Activated CD4-positive, alpha-beta T cell treated with anti-CD3 and anti-CD28 coated beads for 4 hours (primary cell): ENCODE data around the gene WDR48.
"Not testable (repeated sequence)": the region's sequence is repeated elsewhere in the genome, so short reads cannot be mapped to it uniquely, and the experiment has no call there.

ENCODE experiments used
- DNase-seq, 2 donors: peaks; one replicate each; pipeline ENCODE4 v3.0.0-alpha.2; 2020

Gene WDR48

GRCh38 chr3:39051649-39052561 is at the start of gene WDR48, which contains the start of gene SCN11A:
Gene WDR48 (plus strand): TSS chr3:39052016. CDS start chr3:39052026, 10 bp downstream.
Gene SCN11A (minus strand): TSS chr3:39051944. CDS start chr3:38950362, 101,582 bp downstream.
- DNase-seq, result peak; percentile 91

DNA sequence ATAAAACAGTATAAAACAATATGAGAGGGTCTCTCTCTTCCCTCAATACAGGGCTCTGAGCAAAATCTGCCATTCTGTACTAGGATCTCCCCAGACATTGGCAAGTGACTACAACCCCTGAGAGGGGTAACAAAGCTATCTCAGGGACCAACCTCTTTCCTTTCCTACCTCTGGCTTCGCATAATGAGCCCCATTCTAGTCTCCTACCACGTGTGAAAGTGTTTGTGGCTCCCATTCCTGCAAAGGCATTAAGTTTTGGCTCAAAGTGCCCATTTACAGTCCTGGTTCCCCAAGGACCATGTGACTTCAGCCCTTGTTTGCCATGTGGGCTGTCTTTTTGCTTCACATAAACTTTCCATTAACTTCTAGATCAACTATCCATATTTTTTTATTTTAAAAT is 46.5 kb upstream of the WDR48 start:
- no peak for DNase-seq

DNA sequence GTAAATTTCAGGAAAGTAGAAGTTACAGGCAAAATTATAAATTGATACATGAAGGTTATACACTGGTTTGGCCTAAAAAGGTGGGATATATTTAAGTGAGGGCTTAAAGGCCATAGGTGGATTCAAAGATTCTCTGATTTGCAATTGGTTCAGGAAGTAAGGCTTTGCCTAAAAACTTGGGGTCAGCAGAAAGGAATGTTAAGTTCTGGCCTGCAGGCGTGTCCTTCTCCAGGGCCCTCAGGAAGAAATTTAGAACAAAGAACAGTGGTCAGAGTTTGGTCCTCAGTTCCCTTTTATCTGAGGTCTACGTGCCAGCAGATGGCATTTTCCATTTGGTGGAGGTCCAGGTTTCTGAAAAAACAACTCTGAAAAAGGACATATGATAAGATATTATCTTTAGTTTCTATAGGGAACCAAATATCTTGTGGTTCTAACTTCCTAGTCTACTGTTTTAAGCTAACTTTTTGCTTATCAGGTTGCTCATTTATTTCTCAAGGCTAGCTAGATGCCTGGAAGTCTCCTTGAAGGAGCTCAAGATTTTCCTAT is 40.6 kb upstream of the WDR48 start:
- DNase-seq, result no peak

DNA sequence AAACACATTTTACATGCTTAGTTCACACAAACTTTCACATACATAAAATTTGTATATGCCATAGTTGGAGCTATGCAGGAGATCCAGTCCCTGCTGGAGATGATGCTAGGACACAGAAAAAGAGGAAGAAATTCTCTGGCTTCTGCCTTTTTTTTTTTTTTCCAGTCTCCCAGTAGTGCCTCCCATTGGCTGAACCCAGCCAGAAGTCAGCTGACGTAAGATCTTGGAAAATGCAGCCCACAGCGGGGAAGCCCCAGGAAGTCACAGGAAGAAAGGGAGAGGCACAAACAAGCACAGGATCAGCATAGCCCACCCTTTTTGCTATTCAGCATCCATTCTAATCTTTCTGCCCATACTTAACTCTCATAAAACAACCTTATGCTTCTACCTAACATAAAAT is 38.5 kb upstream of the WDR48 start:
- no peak for DNase-seq

DNA sequence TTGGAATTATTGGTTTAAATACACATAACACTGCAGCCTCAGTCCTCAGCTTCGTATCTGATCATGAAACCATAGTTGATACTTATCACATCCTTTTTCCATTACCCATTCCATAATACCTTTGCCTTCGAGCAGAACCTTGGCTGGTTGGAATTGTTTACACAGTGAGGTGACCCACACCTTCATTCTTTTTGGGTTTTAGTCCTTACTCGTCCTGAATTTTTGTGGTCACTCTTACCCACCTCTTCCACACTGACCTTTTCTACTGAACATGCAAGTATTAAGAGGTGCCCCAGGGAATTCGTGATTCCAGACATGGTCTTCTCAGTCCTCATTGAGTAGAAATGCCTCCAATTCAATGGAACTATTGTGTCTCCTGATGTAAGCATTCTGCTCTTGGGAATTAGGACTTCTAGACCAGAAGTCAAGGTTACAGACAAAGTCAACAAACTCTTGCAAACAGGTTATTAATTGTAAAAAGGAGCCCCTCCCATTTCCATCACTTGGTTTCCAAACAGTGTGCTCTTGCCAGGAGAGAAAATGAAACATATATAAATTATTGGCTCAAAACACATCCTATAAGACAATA is 37.8 kb upstream of the WDR48 start:
- no peak for DNase-seq

GRCh38 chr3:39015418-39015817 is 36.4 kb upstream of the WDR48 start:
- DNase-seq, result no peak

DNA sequence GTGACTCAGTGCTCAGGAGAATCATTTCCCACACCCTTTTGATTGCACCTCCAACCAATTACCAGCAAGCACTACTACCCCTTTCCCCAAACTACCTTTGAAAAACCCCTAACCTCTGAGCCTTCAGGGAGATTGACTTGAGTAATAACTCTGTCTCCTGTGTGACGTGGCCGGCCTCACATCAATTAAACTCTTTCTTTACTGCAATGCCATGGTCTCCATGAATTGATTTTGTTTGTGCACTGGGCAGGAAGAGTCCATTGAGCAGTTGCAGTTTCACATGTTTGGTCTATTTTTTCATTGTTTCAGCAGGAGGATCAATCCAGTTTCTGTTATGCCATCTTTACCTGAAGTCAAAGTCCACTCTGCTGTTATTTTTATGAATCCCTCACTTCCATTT is 32.5 kb upstream of the WDR48 start:
- DNase-seq, result no peak

DNA sequence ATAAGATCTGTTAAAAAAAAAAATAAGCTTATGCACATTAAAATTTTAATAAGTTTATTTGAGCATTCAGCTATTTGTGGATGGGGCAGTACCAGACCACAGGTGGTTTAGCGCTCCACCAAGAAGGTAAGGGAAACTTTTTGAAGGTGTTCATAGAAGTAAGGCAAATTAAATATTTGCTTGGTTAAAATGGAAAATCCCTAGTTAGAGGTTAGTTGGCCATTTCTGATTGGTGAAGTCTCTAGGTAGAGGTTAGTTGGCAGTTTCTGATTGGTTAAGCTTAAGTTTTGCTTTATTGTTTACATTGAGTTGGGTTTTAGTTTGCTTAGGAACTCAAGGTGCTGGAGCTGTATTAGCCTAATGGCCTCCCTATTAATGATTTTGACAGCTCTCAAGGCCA is 30.8 kb upstream of the WDR48 start:
- DNase-seq, result no peak

DNA sequence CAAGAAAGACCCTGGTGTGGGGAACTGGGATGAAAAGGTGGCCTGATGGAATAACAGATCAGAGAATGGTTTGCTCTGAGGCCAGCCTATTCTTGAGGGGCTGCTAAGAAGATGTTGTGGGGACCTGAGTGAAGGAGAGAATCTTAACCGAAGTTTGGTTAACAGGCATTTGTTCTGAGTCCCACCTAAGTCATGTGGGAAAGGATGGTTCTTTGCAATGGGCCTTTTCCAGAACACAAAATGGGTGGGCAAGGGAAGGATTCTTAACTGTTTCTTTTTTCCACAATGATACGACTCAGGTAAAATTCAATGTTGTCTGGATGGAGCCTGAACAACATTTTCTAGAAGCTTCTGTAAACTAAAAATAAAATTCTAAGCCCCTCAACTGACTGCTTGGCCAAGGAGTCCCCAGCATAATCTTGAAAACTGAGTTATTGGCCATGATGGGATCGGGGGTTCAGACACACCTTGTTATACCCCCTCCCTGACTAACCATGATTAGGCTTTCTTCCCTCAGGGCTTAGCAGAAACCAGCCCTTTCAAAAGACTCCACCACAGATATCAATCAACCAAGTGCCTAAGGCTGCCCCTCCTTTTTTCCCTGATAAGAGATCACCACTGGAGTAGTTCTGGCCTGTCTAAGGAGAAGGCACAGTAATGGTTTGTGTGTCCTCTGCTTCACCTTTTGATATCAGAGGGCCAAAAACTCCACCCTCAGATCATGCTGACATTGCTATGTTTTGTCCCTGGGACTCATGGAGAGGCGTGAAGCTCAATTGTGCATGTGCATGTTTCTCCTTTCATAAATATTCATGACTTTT is 30.1 kb upstream of the WDR48 start:
- DNase-seq, result no peak

DNA sequence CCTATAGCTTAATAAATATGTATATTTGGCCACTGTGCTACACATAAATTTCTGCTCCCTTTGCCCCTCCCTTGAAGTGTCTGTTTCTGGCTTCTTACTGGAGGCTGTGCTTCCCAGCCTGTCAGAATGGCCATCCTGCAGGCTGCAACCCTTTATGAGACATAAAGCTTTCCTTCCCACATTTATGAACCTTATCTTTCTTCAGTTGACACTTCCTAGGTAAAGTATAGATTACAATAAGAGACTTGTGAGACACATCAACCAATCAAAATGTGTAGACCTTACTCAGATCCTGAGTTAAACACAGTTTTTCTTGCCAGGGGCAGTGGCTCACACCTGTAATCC is 29.6 kb upstream of the WDR48 start:
- no peak for DNase-seq

- DNase-seq, result no peak
Measured at GRCh38 chr3:39024497-39024896, 27.3 kb upstream of the WDR48 start.

DNA sequence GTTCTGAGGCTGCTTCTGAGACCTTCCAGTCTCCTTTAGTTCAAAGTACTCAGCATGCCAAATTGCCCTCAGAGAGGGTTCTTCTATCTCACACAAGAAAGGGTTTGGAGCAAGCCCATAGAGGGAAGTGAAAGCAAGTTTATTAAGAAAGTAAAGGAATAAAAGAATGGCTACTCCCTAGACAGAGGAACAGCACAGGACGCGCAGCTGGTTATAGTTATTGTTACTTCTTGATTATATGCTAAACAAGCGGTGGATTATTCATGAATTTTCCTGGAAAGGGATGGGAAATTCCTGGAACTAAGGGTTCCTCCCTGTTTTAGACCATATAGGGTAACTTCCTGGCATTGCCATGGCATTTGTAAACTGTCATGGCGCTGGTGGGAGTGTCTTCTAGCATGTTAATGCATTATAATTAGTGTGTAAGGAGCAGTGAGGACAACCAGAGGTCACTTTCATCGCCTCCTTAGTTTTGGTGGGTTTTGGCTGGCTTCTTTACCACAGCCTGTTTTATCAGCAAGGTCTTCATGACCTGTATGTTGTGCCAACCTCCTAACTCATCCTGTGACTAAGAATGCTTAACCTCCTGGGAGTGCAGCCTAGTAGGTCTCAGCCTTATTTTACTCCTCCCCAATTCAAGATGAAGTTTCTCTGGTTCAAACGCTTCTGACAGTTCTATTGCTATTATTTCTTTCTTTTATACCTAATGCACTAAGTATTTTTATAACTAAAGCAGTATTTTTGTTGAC is 26.4 kb upstream of the WDR48 start:
- DNase-seq, result no peak

DNA sequence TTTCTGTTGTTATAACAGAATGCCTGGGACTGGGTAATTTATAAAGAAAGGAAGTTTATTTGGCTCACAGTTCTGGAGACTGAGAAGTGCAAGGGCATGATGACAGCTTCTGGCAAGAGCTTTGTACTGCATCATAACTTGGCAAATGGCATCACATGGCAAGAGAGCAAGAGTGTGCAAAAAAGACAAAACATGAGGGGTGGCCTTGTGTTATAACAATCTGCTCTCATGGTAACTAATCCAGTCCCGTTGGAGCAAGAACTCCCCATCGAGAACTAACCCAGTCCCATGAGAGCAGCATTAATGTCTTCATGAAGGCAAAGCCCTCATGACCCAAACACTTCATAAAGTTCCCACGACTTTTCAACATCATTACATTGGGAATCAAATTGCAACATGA is 23.3 kb upstream of the WDR48 start:
- DNase-seq, result no peak

GRCh38 chr3:39029556-39029955 is 22.3 kb upstream of the WDR48 start:
- DNase-seq, result no peak

DNA sequence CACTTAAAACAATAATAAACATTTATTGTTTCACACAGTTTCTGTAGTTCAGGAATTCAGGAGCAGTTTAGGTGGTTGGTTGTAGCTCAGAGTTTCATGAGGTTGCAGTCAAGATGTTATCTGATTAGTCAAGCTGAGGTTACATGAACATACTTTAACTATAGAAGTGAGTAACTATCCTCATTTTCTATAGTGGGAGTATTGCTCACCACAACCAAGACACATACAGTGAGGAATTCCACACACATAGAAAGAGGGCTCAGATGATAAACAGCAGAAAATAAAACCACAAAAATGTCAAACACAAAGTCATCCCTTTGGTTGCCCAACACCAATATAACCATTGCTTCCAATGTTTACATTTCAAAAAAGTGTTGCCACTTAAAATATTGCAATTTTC is 13.7 kb upstream of the WDR48 start:
- no peak for DNase-seq

- no peak for DNase-seq
Measured at GRCh38 chr3:39050029-39050428, 1.8 kb upstream of the WDR48 start.

DNA sequence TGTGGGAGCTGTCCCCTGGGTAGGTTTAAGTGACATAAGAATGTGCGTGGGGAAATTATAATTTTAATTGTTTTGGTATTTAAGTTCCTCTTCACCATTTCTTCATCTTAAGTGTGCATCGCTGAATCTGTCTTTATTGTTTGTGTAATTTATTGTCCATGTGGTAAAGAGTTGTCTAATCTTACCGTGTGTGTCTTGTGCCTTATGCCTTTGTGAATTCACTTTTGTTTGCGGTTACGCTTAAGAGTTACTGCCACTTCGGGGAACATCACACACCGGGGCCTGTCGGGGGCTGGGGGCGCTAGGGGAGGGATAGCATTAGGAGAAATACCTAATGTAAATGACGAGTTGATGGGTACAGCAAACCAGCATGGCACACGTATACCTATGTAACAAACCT is 767 bp downstream of the WDR48 start:
- DNase-seq, result no peak

DNA sequence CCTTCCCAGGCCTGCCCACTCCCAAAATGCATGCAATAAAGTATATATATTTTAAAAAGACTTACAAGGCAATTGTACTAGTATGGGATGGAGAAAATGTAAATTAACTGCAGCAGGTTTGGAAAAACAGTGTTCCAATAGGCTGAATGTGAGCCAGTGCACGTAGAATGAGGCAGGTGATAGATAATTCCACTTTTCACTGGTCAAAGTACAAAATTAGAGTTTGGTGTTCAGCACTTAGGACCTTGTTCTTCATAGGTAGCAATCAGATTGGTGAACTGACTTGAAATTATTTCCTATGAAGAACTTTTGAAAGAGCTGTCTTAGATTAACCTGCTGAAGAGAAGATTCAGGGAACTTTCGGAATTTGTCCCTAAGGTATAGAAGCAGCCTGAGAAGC is 1.9 kb downstream of the WDR48 start:
- DNase-seq, result no peak

DNA sequence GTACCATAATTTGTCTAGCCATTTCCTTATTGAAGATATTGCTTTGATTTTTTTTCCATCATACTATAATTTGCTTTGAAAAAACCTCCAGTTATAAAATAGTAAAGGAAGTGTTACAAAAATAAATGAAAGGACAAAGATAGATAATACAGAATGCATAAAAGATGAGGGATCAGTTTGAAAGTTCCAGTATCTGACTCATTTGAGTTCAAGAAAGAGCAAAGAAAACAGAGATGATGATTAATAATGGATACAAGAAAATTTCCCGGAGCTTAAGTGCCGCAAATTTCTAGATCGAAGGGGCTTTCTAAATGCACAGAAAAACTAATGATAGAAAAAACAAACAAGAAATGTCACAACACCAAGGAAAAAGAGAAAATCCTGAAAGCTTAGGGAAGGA is 4.3 kb downstream of the WDR48 start:
- no peak for DNase-seq

GRCh38 chr3:39061228-39061627 is 9.4 kb downstream of the WDR48 start:
- not testable (repeated sequence) for DNase-seq

DNA sequence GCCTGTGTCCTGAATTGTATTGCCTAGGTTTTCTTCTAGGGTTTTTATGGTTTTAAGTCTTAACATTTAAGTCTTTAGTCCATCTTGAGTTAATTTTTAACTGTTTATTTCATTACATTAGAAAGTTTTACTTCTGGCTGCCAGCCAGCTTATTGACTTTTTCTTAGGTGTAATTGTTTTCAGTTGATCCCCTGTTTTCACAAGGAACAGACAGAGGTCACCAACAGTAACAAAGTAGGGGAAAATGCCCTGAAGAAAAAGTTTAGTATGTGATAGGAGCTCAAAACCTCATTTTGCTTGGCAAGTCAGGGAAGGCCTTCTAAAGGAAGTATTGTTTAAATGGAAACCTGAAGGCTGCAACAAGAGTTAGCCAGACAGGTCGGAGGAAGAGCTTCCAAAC is 10.4 kb downstream of the WDR48 start:
- DNase-seq, result no peak

GRCh38 chr3:39063143-39063542 is 11.3 kb downstream of the WDR48 start:
- DNase-seq, result no peak

DNA sequence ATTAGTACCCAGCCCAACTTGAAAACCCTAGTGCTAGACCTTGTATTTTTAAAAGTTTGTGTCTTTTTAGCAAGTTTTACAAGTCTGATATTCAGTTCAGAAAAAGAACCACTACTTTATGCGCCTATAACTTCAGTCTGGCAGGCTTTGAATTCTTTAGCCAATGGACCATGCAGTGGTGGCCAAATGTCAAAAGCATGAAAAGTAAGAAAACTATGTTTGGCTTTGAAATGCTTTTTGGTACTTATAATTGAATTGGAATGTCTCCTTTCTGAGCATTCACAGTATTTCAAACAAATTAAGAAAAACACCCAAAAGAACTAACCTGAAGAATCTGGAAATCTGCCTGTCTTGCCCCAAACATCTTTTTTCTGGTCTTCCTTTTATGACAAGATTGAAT is 12.8 kb downstream of the WDR48 start:
- DNase-seq, result no peak
